Breast epithelium (tissue), 4 donors: Measurements from ENCODE around the gene ISG15. TPM values are rescaled to one million over a fixed set of nuclear protein-coding genes. Genes with fewer than 3 reads are reported as not detected.

Experiments
- DNase-seq, 2 donors: peaks; one replicate each; pipeline ENCODE4 v3.0.0-alpha.2; 2019; ENCODE audit warnings: low spot score in 2 of 2
- H3K27ac ChIP-seq, 2 donors: fragments of 200-600 bp; sonication (generic) in 1 of 2; one replicate each; pipeline ENCODE4 v1.5.1; 2016 to 2019; ENCODE audit warnings: mild to moderate bottlenecking in 1 of 2
- H3K27me3 ChIP-seq, 2 donors: fragments of 200-600 bp; sonication (generic) in 1 of 2; one replicate each; pipeline versions ENCODE4 v1.5.1 to v1.6.0; 2017 to 2019; ENCODE audit warnings: control low read depth in 1 of 2, mild to moderate bottlenecking in 1 of 2
- H3K36me3 ChIP-seq: fragments of 200-600 bp; one replicate; pipeline ENCODE4 v1.5.1; 2019
- H3K4me1 ChIP-seq, 2 donors: fragments of 200-600 bp; sonication (generic); one replicate each; pipeline ENCODE4 v1.5.1; 2016 to 2019; ENCODE audit warnings: control low read depth in 1 of 2
- H3K4me3 ChIP-seq, 3 donors: fragments of 200-600 bp; sonication (generic); 1 replicate in 2 of 3; 2 replicates in 1 of 3; pipeline ENCODE4 v1.5.1; 2016 to 2019; ENCODE audit warnings: mild to moderate bottlenecking in 3 of 3, moderate library complexity in 2 of 3
- H3K9me3 ChIP-seq, 2 donors: fragments of 200-600 bp; sonication (generic) in 1 of 2; one replicate each; pipeline ENCODE4 v1.5.1; 2016 to 2019; ENCODE audit warnings: control low read depth in 1 of 2
- POLR2A ChIP-seq: fragments of 450-650 bp; IDR thresholded peaks from one replicate; pipeline ENCODE4 v1.6.1; 2016; ENCODE audit warnings: antibody characterized with exemption, mild to moderate bottlenecking, moderate library complexity
- POLR2AphosphoS5 ChIP-seq, 3 donors: sonication (generic); formaldehyde crosslinking; IDR thresholded peaks; one replicate each; pipeline ENCODE4 v1.6.1; 2017; ENCODE audit warnings: antibody characterized with exemption in 3 of 3
- intact Hi-C: fragments of 100-400 bp; cut with DNase I; formaldehyde crosslinking; loops from one replicate; pipeline ENCODE4 v1.15.1; 2023; ENCODE audit warnings: low total_unique reads
- total RNA-seq, 3 donors: library from RNA; depleted of rRNA; stranded (reverse); fragments of >200 nt; gene quantifications; one replicate each; pipeline ENCODE4 v1.1.0, GENCODE V29; 2016
- TF ChIP-seq, protein P1 (sequence below), 3 donors: fragments of 450-650 bp; IDR thresholded peaks; one replicate each; pipeline ENCODE4 v1.5.1; 2016 to 2017; ENCODE audit warnings: antibody characterized with exemption in 3 of 3, mild to moderate bottlenecking in 3 of 3, moderate library complexity in 3 of 3

Gene ISG15
- total RNA-seq, 3 donors from 2014 or later: 15.5 to 31.5 (median 18.0) TPM

DNA sequence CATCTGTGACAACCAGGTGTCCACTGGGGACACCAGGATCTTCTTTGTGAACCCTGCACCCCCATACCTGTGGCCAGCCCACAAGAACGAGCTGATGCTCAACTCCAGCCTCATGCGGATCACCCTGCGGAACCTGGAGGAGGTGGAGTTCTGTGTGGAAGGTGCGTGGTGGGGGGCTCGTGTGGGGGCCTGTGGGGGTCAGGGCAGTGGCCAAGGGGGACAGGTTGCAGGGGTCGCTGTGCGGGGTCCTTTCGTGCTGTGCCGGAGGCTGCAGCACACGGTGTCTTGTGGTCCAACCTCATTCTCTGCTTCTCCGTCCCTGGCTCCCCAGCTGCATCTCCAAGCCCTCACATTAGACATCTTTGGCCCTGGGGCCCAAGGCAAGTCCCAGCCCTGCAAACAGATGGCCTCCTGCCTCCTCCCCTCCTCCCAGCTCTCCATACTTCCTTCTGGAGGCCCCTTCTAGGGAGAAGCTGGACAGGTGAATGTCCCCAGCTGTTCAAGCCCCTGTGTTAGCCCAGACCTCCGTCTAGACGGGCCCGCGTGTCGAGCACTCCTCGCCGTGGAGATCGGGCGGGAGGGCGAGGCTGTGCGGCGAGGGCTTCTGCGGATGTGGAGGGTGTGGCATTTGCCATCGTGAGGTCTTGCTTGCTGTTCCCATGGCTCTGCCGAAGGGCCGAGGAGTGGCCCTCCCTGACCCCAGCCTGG is 9.2 kb downstream of the ISG15 start:
- peaks cover 4 to 22% of the 10 kb centered on the region in 2 donors for H3K4me1 ChIP-seq
- DNase-seq: no peak
- H3K4me3 ChIP-seq: no peak overlapping the region
- H3K27me3 ChIP-seq: no peaks in the 10 kb centered on the region
- no peaks in the 10 kb centered on the region for H3K36me3 ChIP-seq
- intact Hi-C loops: loop anchor here (10.0 kb wide), 1 partner anchor 462 kb away; no protein-coding TSS in a partner anchor
- H3K27ac ChIP-seq: no peak overlapping the region
- TF ChIP-seq POLR2A (no peak), POLR2AphosphoS5 (IDR thresholded peaks at IDR 0.05) (no peak)
- TF ChIP-seq, protein P1, sequence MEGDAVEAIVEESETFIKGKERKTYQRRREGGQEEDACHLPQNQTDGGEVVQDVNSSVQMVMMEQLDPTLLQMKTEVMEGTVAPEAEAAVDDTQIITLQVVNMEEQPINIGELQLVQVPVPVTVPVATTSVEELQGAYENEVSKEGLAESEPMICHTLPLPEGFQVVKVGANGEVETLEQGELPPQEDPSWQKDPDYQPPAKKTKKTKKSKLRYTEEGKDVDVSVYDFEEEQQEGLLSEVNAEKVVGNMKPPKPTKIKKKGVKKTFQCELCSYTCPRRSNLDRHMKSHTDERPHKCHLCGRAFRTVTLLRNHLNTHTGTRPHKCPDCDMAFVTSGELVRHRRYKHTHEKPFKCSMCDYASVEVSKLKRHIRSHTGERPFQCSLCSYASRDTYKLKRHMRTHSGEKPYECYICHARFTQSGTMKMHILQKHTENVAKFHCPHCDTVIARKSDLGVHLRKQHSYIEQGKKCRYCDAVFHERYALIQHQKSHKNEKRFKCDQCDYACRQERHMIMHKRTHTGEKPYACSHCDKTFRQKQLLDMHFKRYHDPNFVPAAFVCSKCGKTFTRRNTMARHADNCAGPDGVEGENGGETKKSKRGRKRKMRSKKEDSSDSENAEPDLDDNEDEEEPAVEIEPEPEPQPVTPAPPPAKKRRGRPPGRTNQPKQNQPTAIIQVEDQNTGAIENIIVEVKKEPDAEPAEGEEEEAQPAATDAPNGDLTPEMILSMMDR (IDR thresholded peaks at IDR 0.05): no peak
- no peaks in the 10 kb centered on the region for H3K9me3 ChIP-seq

DNA sequence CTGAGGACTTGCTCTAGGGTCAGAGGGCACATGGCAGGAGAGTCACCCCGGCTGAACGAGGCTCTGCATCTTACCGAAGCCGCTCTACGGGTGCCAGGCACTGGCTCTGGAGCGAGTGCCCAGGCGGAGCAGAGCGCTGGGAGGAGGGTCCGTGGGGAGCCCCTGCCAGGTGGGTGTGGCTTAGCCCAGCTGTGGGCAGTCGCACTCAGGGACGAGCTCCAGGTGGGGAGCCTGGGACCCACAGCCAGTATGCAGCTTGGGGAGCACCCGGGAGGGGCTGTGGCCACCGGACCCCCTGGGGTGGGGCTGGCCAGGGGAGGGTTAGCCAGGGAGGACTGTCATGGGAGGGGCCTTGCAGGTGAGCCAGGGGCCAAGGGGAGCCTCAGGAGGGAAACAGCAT is 10.4 kb downstream of the ISG15 start:
- Histone ChIP-seq H3K4me1 (peaks cover 4 to 22% of the 10 kb centered on the region in 2 donors), H3K4me3 (peak overlapping the region in 1 of 3 donors; percentile 67), H3K9me3 (no peaks in the 10 kb centered on the region), H3K27ac (peak overlapping the region; percentile 92 to 93), H3K27me3 (no peaks in the 10 kb centered on the region), H3K36me3 (no peaks in the 10 kb centered on the region)
- intact Hi-C loops: loop anchor here (10.0 kb wide), 1 partner anchor 461 kb away; no protein-coding TSS in a partner anchor
- TF ChIP-seq POLR2AphosphoS5 (IDR thresholded peaks at IDR 0.05) (no peak), POLR2A (no peak)
- DNase-seq: no peak

DNA sequence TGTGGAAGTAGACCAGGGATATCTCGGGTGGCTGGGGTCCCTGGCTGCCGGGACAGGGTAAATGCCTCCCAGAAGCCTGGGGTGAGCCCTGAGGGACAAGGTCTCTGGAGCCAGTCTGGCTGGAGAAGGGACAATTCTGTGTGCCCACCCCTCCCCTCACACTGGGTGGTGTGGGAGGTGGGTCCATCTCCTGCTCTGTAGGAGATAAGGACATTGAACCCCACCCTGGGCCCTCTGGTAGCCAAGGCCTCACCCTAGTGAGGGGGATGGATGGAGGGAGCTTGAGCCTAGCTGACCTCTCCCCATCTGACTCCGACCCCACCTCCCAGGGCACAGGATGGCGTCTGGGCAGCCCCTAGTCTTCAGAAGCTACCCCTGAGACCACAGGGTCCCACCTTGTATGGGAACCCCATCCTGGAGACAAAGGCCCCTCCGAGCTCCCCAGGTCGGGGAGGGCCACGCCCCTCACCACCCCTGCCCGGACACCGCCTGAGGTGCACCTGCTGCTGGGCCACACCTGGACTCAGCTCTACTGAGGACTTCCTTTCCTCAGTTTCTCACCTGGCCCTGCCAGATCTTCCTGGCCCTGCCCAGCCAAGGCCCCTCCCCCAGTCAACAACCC is 11.0 kb downstream of the ISG15 start:
- TF ChIP-seq POLR2A: no peak
- TF ChIP-seq, protein P1 (IDR thresholded peaks at IDR 0.05): no peak
- TF ChIP-seq POLR2AphosphoS5 (IDR thresholded peaks at IDR 0.05): no peak
- H3K27ac ChIP-seq: peak overlapping the region; percentile 92 to 93
- H3K27me3 ChIP-seq: no peaks in the 10 kb centered on the region
- intact Hi-C loops: loop anchor here (10.0 kb wide), 1 partner anchor 461 kb away; no protein-coding TSS in a partner anchor
- H3K4me3 ChIP-seq: peak overlapping the region in 2 of 3 donors; percentile 48 to 67
- H3K4me1 ChIP-seq: peaks cover 4 to 22% of the 10 kb centered on the region in 2 donors
- H3K9me3 ChIP-seq: no peaks in the 10 kb centered on the region
- no peaks in the 10 kb centered on the region for H3K36me3 ChIP-seq
- DNase-seq: no peak

DNA sequence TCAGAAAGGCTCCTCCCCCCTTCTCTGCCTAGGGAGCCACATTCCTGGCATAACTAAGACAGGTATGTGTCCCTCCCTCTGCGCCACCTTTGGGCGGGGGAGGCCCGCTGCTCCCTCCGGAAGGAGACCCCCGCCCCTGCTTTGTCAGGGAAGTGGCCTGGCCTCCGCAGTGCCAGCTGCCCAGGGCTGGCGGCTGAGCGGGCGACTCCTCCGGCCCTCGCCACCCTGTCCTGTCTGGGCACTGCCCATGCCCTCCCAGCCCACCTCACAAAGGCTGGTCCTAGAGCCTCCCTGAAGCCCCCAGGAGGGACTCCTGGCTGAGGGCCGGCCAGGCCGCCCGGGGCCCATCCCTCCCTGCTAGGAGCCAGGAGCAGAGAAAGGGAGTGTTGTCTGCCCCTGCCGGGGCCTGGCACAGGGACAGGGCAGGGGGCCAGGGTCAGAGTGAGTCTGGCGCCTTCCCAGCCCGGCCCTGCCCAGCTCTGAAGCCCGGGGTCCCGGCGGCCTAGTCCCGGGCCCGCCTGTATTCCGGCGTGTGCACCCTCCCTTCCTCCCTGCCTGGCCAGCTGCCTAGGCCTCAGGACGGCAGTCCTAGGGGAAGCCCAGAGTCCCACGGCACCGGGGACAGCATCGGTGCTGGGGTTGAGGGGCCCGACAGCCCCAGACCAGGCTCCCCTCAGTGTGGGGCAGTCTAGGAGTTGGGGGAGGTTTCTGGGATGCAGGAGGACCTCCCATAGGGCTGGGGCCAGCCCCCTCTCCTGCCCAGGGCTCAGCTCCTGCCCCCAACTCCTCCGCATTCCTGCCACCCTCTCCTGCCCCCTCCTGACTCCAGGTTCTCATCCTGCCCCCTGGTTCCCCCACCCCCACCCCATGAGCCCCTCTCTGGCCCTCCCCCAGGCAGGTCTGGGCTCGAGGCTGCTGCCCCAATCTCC is 11.7 kb downstream of the ISG15 start:
- H3K9me3 ChIP-seq: no peaks in the 10 kb centered on the region
- peak overlapping the region; percentile 92 to 93 for H3K27ac ChIP-seq
- peak; percentile 74 to 92 for DNase-seq
- TF ChIP-seq POLR2A (peak; percentile 6), POLR2AphosphoS5 (IDR thresholded peaks at IDR 0.05) (peak in 1 of 3 donors; percentile 71)
- TF ChIP-seq, protein P1 (IDR thresholded peaks at IDR 0.05): no peak
- H3K36me3 ChIP-seq: no peaks in the 10 kb centered on the region
- H3K27me3 ChIP-seq: no peaks in the 10 kb centered on the region
- peak overlapping the region in 2 of 3 donors; percentile 48 to 67 for H3K4me3 ChIP-seq
- intact Hi-C loops: loop anchor here (10.0 kb wide), 1 partner anchor 460 kb away; no protein-coding TSS in a partner anchor
- peaks cover 4 to 22% of the 10 kb centered on the region in 2 donors for H3K4me1 ChIP-seq

DNA sequence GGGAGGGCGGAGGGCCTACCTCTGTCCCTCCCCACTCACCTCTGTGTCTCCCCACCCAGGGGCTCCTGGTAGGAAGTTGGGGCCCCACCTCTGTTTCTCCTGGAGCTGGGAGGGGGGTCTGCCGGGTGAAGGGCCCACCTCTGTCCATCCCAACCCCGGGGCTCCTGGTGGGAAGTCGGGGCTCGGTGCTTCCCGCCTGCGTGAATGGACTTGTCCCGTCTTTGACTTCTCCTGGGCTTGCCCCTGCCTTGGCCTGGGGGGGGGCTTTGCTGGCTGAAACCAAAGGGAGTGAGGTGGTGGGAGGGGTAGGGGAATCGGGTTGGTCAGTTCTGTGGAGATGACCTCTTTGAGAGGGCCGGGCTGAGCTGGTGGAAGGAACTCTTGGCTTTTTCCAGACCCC is 12.4 kb downstream of the ISG15 start:
- Histone ChIP-seq H3K9me3 (no peaks in the 10 kb centered on the region), H3K4me1 (peaks cover 4 to 22% of the 10 kb centered on the region in 2 donors), H3K27me3 (no peaks in the 10 kb centered on the region), H3K27ac (peak overlapping the region; percentile 92 to 93), H3K36me3 (no peaks in the 10 kb centered on the region), H3K4me3 (peak overlapping the region in 2 of 3 donors; percentile 48 to 67)
- intact Hi-C loops: loop anchor here (10.0 kb wide), 1 partner anchor 459 kb away; no protein-coding TSS in a partner anchor
- no peak for DNase-seq
- TF ChIP-seq POLR2AphosphoS5 (IDR thresholded peaks at IDR 0.05) (no peak), POLR2A (no peak)
- TF ChIP-seq, protein P1 (IDR thresholded peaks at IDR 0.05): no peak
